H1 (cell line): Measurements from ENCODE around the gene IL19. TPM values are rescaled to one million over a fixed set of nuclear protein-coding genes. Genes with fewer than 3 reads are reported as not detected.

Source experiments
- CTCF ChIA-PET: fragments of 300-600 bp; sonication (Branson Sonifier 250); formaldehyde crosslinking; loops from one replicate; lab custom pipeline; 2021; ENCODE audit not compliant: partially characterized antibody; lab: Charles Lee
- POLR2A ChIA-PET: fragments of 300-600 bp; sonication (Branson Sonifier 250); formaldehyde crosslinking; loops from one replicate; lab custom pipeline; 2021; ENCODE audit warnings: inconsistent platforms; ENCODE audit not compliant: partially characterized antibody; lab: Charles Lee
- DNase-seq, 2 experiments: peaks; one replicate each; pipeline versions ENCODE4 v3.0.0 to v3.0.0-alpha.2; 2010 to 2022; ENCODE audit warnings: low spot score in 2 of 2, low read depth in 1 of 2, mixed read lengths in 1 of 2
- FAIRE-seq: peaks from 2 replicates; lab custom pipeline; 2011; peaks lifted over from hg19 to GRCh38; lab: Jason Lieb, UNC
- H2AFZ ChIP-seq: 2 replicates; pipeline ENCODE4 v1.8.1; 2012; ENCODE audit warnings: low read length, inconsistent platforms
- H2AK5ac ChIP-seq: 2 replicates; pipeline ENCODE4 v1.6.1; 2013; ENCODE audit warnings: low read depth, low read length
- H2BK120ac ChIP-seq: replicated peaks from 2 replicates; pipeline ENCODE3; 2013; ENCODE audit warnings: low read depth, low read length, inconsistent platforms
- H2BK12ac ChIP-seq: 2 replicates; pipeline ENCODE4 v1.6.1; 2013; ENCODE audit warnings: low read depth, low read length
- H2BK15ac ChIP-seq: 2 replicates; pipeline ENCODE4 v1.6.1; 2013; ENCODE audit warnings: low read length
- H2BK20ac ChIP-seq: 2 replicates; pipeline ENCODE4 v1.6.1; 2013; ENCODE audit warnings: low read length
- H2BK5ac ChIP-seq: 2 replicates; pipeline ENCODE4 v1.6.1; 2013; ENCODE audit warnings: low read depth, low read length
- H3K14ac ChIP-seq: 2 replicates; pipeline ENCODE4 v1.6.1; 2013; ENCODE audit warnings: inconsistent platforms; ENCODE audit not compliant: insufficient read length
- H3K18ac ChIP-seq: 2 replicates; pipeline ENCODE4 v1.6.1; 2013; ENCODE audit warnings: low read length; ENCODE audit errors: extremely low read depth
- H3K23ac ChIP-seq: 2 replicates; pipeline ENCODE4 v1.6.1; 2013; ENCODE audit warnings: inconsistent platforms; ENCODE audit not compliant: insufficient read length
- H3K23me2 ChIP-seq: 2 replicates; pipeline ENCODE4 v1.6.1; 2013; ENCODE audit warnings: low read depth, low read length
- H3K27ac ChIP-seq: 2 replicates; pipeline ENCODE4 v1.6.1; 2011; ENCODE audit warnings: low read depth, low read length, inconsistent platforms
- H3K27me3 ChIP-seq, 4 experiments: replicated peaks in 1 of 4; 1 replicate in 1 of 4; 2 replicates in 3 of 4; pipeline versions ENCODE4 v1.6.1 to v1.8.1; 2011 to 2013; ENCODE audit warnings: low read length in 3 of 4, mild to moderate bottlenecking in 3 of 4, inconsistent platforms in 2 of 4, mixed read lengths in 2 of 4, moderate library complexity in 1 of 4; ENCODE audit not compliant: control insufficient read depth in 3 of 4, insufficient read depth in 3 of 4; ENCODE audit errors: extremely low read depth in 1 of 4
- H3K36me3 ChIP-seq, 4 experiments: 2 replicates each; pipeline versions ENCODE4 v1.6.1 to v1.8.1; 2011 to 2013; ENCODE audit warnings: mild to moderate bottlenecking in 4 of 4, low read length in 3 of 4, moderate library complexity in 2 of 4, control low read depth in 1 of 4, inconsistent platforms in 1 of 4; ENCODE audit not compliant: insufficient read depth in 4 of 4, control insufficient read depth in 2 of 4
- H3K4ac ChIP-seq: replicated peaks from 2 replicates; pipeline ENCODE3; 2013; ENCODE audit warnings: low read length, low read depth, mixed read lengths, inconsistent platforms; ENCODE audit not compliant: insufficient read length
- H3K4me1 ChIP-seq, 4 experiments: replicated peaks in 1 of 4; 1 replicate in 1 of 4; 2 replicates in 3 of 4; pipeline versions ENCODE4 v1.6.1 to v1.8.1; 2011 to 2013; ENCODE audit warnings: low read length in 3 of 4, inconsistent platforms in 2 of 4, mixed read lengths in 1 of 4; ENCODE audit not compliant: insufficient read depth in 4 of 4, control insufficient read depth in 3 of 4
- H3K4me2 ChIP-seq, 2 experiments: 2 replicates each; pipeline versions ENCODE4 v1.6.1 to v1.8.1; 2011 to 2013; ENCODE audit warnings: low read depth in 2 of 2, low read length in 2 of 2, control low read depth in 1 of 2, inconsistent platforms in 1 of 2, mild to moderate bottlenecking in 1 of 2; ENCODE audit not compliant: insufficient read depth in 1 of 2
- H3K4me3 ChIP-seq, 4 experiments: fragments of 200-600, 300-600 bp in 1 of 4; sonication (generic), shearing (Covaris generic), sonication (Bioruptor Twin) in 1 of 4; 2 replicates each; pipeline versions ENCODE4 v1.5.1 to v1.8.1; 2011 to 2016; ENCODE audit warnings: low read length in 4 of 4, low read depth in 3 of 4, control low read depth in 2 of 4, inconsistent platforms in 2 of 4, mild to moderate bottlenecking in 2 of 4, mixed read lengths in 1 of 4, moderate library complexity in 1 of 4; ENCODE audit not compliant: insufficient read depth in 2 of 4; ENCODE audit errors: extremely low read depth in 1 of 4
- H3K56ac ChIP-seq: replicated peaks from 2 replicates; pipeline ENCODE3; 2013; ENCODE audit warnings: low read depth, mild to moderate bottlenecking, mixed read lengths, low read length, inconsistent platforms; ENCODE audit not compliant: insufficient read length
- H3K79me1 ChIP-seq: 2 replicates; pipeline ENCODE4 v1.6.1; 2013; ENCODE audit warnings: low read depth, low read length, control low read depth
- H3K79me2 ChIP-seq, 2 experiments: 2 replicates each; pipeline versions ENCODE4 v1.6.1 to v1.8.1; 2012 to 2013; ENCODE audit warnings: low read length in 2 of 2, mild to moderate bottlenecking in 2 of 2, inconsistent platforms in 1 of 2; ENCODE audit not compliant: insufficient read depth in 2 of 2, control insufficient read depth in 1 of 2
- H3K9ac ChIP-seq, 4 experiments: replicated peaks in 1 of 4; 1 replicate in 1 of 4; 2 replicates in 3 of 4; pipeline versions ENCODE4 v1.6.1 to v1.8.1; 2011 to 2013; ENCODE audit warnings: low read depth in 3 of 4, low read length in 3 of 4, control low read depth in 2 of 4, mild to moderate bottlenecking in 2 of 4, moderate library complexity in 2 of 4, inconsistent platforms in 1 of 4; ENCODE audit errors: extremely low read depth in 1 of 4
- H3K9me3 ChIP-seq, 2 experiments: 2 replicates each; pipeline versions ENCODE4 v1.6.1 to v1.8.1; 2012 to 2013; ENCODE audit warnings: mild to moderate bottlenecking in 2 of 2, moderate library complexity in 2 of 2, control low read depth in 1 of 2, inconsistent platforms in 1 of 2, low read depth in 1 of 2, low read length in 1 of 2, mixed read lengths in 1 of 2; ENCODE audit not compliant: insufficient read depth in 2 of 2
- H4K20me1 ChIP-seq, 2 experiments: replicated peaks in 1 of 2; 2 replicates each; pipeline versions ENCODE3 to v1.8.1; 2011 to 2013; ENCODE audit warnings: inconsistent platforms in 2 of 2, low read length in 2 of 2, mild to moderate bottlenecking in 1 of 2; ENCODE audit not compliant: insufficient read depth in 2 of 2, control insufficient read depth in 1 of 2
- H4K5ac ChIP-seq: 2 replicates; pipeline ENCODE4 v1.6.1; 2013; ENCODE audit warnings: low read length, low read depth, mixed read lengths, inconsistent platforms; ENCODE audit not compliant: insufficient read length
- H4K8ac ChIP-seq: 2 replicates; pipeline ENCODE4 v1.8.0; 2013; ENCODE audit warnings: mild to moderate bottlenecking, moderate library complexity, low read length, inconsistent platforms; ENCODE audit not compliant: insufficient read depth; ENCODE audit errors: extremely low read depth
- H4K91ac ChIP-seq: replicated peaks from 2 replicates; pipeline ENCODE3; 2013; ENCODE audit warnings: low read length, mixed read lengths, inconsistent platforms; ENCODE audit not compliant: insufficient read length
- ATF3 ChIP-seq: IDR thresholded peaks from 2 replicates; pipeline ENCODE4 v1.6.1; 2011; ENCODE audit warnings: low read depth, mild to moderate bottlenecking, low read length; ENCODE audit not compliant: insufficient read depth
- KDM1A ChIP-seq: fragments of 200-600, 300-600 bp; sonication (generic); IDR thresholded peaks from 2 replicates; pipeline ENCODE4 v1.7.1; 2016; ENCODE audit warnings: mild to moderate bottlenecking, low read length, borderline replicate concordance
- ZNF274 ChIP-seq: IDR thresholded peaks from 2 replicates; pipeline ENCODE4 v1.7.0; 2012; ENCODE audit warnings: low read length, borderline replicate concordance; ENCODE audit errors: extremely low read depth
- WGBS, 2 experiments: shearing (Covaris generic) in 1 of 2; methylation state at CpG; one replicate each; pipeline versions ENCODE4 v1.1.6 to v1.1.7; 2013 to 2015; ENCODE audit warnings: low lambda C conversion rate in 2 of 2, mixed read lengths in 2 of 2, inconsistent platforms in 1 of 2, low coverage in 1 of 2, missing lambda C conversion rate in 1 of 2; ENCODE audit not compliant: insufficient replicate concordance in 2 of 2, insufficient coverage in 1 of 2, insufficient read length in 1 of 2; ENCODE audit errors: extremely low coverage in 1 of 2, missing lambda C conversion rate in 1 of 2; 5-methylcytosine and 5-hydroxymethylcytosine counted together
- polyA plus RNA-seq, 7 experiments: library from polyadenylated mRNA; depleted of rRNA in 3 of 7; stranded (reverse) in 5 of 7; unstranded in 2 of 7; fragments of >200 nt in 5 of 7; fragments of 200-250 nt in 2 of 7; gene quantifications; 1 replicate in 5 of 7; 2 replicates in 1 of 7; 4 replicates in 1 of 7; pipeline versions ENCODE4 v1.2.1 to v1.2.3, GENCODE V29; 2011 to 2013; ENCODE audit warnings: missing spikeins in 2 of 7, mixed read lengths in 2 of 7
- total RNA-seq: library from RNA; stranded (reverse); fragmentation: NEBNext Ultra II Directional; extraction: Animal tissue kit (Norgen Biotek cat#: 25700); gene quantifications from 2 replicates; pipeline ENCODE4 v1.2.1, GENCODE V29; 2021

The IL19 gene
- total and polyA plus RNA-seq, 2 of the 8 experiments (the other 6 are each of a cell fraction or from before 2014, with no cell fraction given) = not detected

- Histone ChIP-seq H2BK15ac (no peak overlapping the region), H4K8ac (no peak overlapping the region), H4K20me1 (no peaks in the 10 kb centered on the region), H3K56ac (no peak overlapping the region), H2AFZ (no peak overlapping the region), H3K14ac (no peak overlapping the region), H3K36me3 (no peaks in the 10 kb centered on the region), H2AK5ac (no peak overlapping the region), H3K18ac (no peak overlapping the region), H2BK5ac (no peak overlapping the region), H3K27me3 (no peaks in the 10 kb centered on the region), H3K27ac (no peak overlapping the region), H3K23me2 (no peaks in the 10 kb centered on the region), H4K91ac (no peak overlapping the region), H3K4ac (no peak overlapping the region), H3K4me3 (no peak overlapping the region), H3K9ac (no peak overlapping the region), H3K79me1 (no peaks in the 10 kb centered on the region), H3K4me2 (no peak overlapping the region), H3K79me2 (no peaks in the 10 kb centered on the region), H3K23ac (no peak overlapping the region), H4K5ac (no peak overlapping the region), H2BK20ac (no peak overlapping the region), H2BK12ac (no peak overlapping the region), H3K9me3 (no peaks in the 10 kb centered on the region), H2BK120ac (no peak overlapping the region), H3K4me1 (no peaks in the 10 kb centered on the region)
- DNase-seq (no peak), FAIRE-seq (no peak)
- 84% methylated on average over 3 of the region's 3 CpGs; no CpG with 5 or more reads in 1 of the 2 experiments for WGBS, 2 experiments
- ChIA-PET CTCF (interaction anchor here (1.0 to 3.5 kb wide), 7 partner anchors 9 to 137 kb away, joined by 3 to 22 read pairs (median 9); partner anchors contain the start of gene IL19), POLR2A (no interaction called here)
- no peak for TF ChIP-seq KDM1A
- no peak for TF ChIP-seq ATF3
- TF ChIP-seq ZNF274 = no peak
These were observed 25.5 kb downstream of the IL19 start for GRCh38 chr1:206796116-206796515.
